ENCODE measurements around the gene KCNIP1.

DNA sequence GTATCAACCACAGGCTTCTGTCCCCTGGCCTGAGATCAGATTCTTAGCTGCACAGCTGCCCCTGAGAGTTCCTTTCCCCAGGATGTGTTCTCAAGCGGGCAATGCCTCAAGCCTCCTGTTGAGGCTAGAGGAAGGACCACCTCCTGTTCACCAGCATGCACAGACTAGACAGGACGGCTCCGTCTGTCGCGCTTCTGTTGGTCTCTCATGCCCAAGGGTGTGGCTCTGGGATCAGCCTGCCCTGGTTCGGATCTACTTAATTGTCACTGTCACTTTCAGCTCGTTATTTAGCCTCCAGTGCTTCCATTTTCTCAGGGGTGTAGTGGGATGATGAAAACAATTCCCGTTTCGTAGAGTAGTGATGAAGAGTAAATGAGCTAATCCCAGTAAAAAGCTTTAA is 103.1 kb downstream of the KCNIP1 start:
- TF ChIP-seq POLR2AphosphoS5 (IDR thresholded peaks at IDR 0.05) (no peak), POLR2A (IDR thresholded peaks at IDR 0.05) (no peak)
- TF ChIP-seq, protein P1, sequence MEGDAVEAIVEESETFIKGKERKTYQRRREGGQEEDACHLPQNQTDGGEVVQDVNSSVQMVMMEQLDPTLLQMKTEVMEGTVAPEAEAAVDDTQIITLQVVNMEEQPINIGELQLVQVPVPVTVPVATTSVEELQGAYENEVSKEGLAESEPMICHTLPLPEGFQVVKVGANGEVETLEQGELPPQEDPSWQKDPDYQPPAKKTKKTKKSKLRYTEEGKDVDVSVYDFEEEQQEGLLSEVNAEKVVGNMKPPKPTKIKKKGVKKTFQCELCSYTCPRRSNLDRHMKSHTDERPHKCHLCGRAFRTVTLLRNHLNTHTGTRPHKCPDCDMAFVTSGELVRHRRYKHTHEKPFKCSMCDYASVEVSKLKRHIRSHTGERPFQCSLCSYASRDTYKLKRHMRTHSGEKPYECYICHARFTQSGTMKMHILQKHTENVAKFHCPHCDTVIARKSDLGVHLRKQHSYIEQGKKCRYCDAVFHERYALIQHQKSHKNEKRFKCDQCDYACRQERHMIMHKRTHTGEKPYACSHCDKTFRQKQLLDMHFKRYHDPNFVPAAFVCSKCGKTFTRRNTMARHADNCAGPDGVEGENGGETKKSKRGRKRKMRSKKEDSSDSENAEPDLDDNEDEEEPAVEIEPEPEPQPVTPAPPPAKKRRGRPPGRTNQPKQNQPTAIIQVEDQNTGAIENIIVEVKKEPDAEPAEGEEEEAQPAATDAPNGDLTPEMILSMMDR (IDR thresholded peaks at IDR 0.05) = no peak

All from gastroesophageal sphincter (tissue), 3 donors.